HG02885 (cell line): ENCODE measurements around the gene PDE8B.

Experiments used
- ATAC-seq: cut with Tn5 transposase; IDR thresholded peaks from one replicate; pipeline ENCODE4 v1.9.1; 2021; ENCODE audit warnings: mild to moderate bottlenecking; ENCODE audit not compliant: unreplicated experiment, poor library complexity

The PDE8B gene

DNA sequence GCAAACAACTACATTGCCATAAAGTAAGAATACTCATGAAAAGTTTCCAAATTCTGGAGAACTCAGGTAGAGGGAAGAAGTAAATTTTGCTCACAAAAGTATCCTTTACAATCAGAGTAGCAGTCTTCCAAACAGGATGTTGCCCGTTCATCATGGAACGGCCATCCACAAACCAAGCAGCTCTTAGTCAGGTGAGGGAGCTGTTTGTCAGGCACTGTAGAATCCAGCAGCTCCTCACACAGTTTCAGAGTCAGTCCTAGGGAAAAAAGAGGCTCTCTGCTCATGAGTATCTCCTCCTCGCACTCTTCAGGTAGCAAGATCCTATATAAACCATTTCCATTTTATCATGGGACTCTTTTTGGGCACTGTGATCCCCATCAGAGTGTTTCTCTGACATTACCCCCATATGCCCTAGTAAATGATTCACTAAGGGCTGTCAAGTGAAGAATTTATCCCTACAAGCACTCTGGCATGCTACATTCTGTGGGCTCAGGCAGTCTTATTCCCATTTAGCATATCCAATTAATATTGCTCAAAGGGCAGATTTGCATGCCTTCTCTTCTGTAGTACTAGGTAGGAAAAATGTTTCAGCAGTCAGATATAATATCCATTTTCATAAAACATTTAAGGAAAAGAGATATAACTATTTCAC is 183.7 kb downstream of the PDE8B start:
- no peak for ATAC-seq

DNA sequence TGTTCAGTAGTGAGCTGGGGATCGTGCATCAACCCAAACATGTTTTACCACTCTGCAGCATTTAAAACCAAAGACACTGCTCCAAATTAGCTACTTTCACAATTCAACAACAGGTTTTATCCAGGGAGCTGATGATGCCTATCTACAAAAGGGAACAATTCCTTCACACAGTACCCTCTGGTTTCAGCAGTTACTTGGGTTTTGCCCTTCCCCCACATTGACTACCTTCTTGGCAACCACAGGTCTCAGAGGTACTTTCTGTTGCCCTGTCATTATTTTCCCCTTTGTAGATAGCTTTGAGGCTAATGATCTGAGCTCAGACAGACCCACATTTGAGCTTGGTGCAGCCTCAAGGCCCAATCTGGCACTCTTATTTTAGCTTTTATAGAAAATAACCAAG is 185.5 kb downstream of the PDE8B start:
- ATAC-seq, result no peak

DNA sequence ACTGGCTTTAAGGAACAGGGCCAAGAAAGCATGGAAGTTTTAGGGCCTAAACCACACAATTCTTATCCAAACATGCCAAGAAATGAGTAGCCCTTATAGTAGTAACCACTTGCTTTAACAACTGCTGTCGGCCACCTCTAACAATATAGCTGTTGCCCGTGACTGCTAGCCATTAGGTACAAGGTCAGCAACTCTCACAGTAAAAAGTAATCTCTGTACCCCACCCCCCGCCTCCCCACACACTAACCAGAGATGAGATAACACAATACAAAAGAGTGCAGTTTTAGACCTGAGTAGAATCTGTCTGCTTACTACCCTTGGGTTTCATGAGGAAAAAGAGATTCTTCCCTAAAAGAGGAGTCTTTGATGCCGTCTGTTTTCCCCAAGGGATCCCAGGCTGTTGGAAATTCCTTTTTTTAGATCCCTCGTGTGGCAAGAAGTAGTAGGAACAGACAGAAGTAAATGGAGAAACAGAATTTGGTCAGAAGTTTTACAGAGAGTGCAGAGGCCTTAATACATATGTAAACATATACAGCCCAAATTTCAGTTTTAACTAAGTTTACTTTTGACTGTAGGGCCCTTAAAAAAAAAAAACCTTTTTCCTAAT is 187.3 kb downstream of the PDE8B start:
- ATAC-seq, result no peak

DNA sequence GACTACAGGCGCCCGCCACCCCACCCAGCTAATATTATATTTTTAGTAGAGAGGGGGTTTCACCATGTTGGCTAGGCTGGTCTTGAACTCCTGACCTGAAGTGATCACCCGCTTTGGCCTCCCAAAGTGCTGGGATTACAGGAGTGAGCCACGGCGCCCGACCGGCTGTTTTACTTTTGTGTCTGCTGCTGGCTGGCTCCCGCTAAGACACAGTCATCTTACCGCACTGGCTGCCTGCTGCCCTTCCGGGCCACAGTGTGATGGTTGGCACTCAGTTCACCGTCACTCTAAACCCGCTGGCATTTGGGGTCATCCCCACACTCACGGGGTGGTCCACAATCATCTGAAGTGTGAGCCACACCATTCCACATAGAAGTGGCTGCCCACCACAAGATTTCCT is 188.0 kb downstream of the PDE8B start:
- ATAC-seq, result no peak

GRCh38 chr5:77398896-77399295 is 188.4 kb downstream of the PDE8B start:
- ATAC-seq, result no peak

DNA sequence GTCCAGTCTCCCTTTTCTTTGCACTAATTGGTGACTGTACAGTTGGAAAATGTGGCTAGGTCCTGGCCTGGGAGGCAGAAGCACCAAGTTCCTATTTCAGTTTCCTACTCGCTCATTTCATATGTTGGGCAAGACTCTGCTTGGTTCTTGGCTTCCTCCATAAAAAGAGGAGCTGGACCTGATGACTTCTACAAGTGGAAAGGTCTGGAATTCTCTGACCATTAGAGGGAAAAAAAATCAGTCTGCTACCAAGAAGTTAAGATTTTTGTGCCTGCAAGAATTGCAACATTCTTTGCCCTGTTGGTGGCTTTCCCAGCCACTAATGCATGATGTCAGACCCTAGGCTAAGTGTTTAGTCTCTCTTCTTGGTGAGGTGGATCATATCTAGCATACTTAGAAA is 190.2 kb downstream of the PDE8B start:
- no peak for ATAC-seq

- ATAC-seq, result no peak
Measured at GRCh38 chr5:77402796-77403195, 192.3 kb downstream of the PDE8B start.

GRCh38 chr5:77407152-77407551 is 196.7 kb downstream of the PDE8B start:
- no peak for ATAC-seq

DNA sequence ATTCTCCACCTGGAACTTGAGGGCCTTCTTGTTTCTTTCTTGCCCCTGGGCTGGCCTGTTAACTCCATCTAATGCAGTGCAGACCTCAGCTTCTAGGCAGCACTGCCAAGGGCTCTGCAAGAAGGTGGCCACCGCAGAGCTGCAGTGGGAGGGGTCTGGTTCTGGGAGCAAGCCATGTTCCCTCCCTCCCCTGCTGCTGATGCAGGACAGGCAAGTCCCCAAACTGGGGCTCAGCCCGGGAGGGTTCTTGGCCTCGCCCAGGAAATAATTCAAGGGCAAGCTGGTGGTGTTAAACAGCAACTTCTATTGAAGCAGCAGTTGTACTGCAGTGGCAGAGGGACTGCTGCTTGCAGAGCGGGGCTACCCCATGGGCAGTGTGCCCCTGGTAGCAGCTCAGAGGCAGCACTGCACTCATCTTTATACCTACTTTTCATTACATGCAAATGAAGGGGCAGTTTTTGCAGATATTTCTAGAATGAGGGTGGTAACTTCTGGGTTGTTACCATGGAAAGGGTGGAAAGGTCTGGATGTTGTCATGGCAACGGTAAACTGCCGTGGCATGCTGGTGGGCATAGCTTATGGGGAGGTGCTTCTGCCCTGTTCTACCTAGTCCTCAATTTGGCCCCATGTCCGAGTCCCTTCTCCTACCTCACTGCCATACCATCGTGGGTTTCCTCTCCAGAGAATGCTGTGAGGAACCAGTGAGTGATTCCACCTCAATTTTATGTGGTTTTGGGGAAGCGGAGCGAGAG is 199.6 kb downstream of the PDE8B start:
- no peak for ATAC-seq

GRCh38 chr5:77413049-77413448 is 202.6 kb downstream of the PDE8B start:
- ATAC-seq, result no peak

GRCh38 chr5:77418162-77418561 is 207.7 kb downstream of the PDE8B start:
- ATAC-seq, result no peak

DNA sequence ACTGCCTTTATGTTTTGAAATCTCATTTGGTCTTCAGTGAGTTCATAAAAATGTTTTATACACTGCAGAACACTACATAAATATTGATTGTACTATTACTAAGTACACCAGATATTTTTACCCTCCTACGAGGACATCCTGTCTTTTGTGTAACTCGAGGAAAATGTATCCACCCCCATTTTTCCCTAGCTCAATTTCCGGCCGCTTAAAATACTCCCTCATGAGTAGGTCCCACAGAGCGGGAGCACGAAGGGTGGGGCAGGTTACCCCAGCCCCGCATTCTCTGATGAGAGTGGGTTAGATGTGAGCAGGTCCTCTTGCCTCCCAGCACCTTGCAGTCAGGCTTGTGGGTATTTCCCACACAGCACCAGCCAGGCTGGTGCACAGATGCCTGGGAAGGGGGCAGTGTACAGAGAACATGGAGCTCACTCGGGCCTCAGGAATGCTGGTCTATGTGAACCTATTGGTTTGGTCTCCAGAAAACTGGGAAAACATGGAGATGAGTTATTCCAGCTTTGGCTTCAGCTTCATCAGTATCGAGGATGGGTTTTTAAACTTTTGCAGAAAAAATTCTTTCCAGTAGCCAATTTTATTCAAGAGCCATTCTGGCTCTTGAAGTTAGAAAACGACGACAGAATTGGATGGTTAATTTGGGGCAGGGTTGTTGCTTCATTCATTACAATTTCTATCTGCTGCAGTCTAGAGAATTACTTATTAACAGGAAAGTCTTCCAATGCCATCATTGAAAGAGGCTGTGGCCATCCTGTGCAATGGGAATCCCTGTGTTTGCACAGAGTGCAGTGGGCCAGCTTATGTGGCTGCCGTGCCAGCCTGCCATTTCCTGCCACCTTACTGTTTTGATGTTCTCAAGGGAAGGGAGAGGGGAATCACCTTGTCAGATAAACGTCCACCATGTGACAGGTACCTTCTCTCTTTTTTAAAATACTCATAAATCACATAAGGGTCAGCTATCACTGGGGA is 208.4 kb downstream of the PDE8B start:
- no peak for ATAC-seq

GRCh38 chr5:77419644-77420582 is 209.4 kb downstream of the PDE8B start:
- no peak for ATAC-seq

- ATAC-seq, result no peak
Measured at GRCh38 chr5:77420940-77421339, 210.5 kb downstream of the PDE8B start.

DNA sequence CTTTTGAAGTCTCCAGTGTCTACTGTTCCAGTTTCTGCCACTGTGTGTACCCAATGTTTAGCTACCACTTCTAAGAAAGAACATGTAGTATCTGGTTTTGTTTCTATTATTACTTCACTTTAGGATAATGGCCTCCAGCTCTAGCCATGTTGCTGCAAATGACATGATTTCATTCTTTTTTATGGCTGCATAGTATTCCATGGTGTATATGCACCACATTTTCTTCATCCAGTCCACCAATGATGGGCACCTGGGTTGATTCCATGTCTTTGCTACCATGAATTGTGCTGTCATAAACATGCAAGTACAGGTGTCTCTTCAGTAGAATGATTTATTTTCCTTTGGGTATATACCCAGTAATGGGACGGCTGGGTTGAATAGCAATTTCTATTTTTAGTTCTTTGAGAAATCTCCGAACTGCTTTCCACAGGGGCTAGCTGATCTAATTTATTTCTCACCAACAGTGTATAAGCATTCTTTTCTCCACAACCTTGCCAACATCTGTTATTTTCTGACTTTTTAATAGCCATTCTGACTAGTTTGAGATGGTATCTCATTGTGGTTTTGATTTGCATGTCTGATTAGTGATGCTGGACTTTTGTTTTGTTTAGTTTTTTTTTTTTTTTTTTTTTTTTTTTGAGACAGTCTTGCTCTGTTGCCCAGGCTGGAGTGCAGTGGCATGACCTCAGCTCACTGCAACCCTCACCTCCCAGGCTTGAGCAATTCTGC is 212.7 kb downstream of the PDE8B start:
- ATAC-seq, result no peak

DNA sequence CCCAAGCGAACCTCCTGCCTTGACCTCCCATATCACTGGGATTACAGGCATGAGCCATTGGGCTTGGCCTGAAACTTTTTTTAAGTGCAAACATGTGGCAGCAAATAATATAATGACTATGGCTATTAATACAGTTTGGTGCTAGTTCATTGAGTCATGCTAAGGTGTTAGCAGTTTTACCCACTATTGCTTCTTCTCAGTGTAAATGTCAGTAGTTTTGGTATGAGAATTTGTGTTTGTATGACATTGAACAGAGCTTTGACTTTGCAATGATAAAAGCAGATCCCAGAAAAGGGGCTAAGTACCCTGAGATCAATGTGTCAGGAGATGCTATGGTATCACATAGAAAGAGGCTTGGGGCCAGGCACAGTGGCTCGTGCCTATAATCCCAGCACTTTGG is 214.4 kb downstream of the PDE8B start:
- ATAC-seq, result no peak

DNA sequence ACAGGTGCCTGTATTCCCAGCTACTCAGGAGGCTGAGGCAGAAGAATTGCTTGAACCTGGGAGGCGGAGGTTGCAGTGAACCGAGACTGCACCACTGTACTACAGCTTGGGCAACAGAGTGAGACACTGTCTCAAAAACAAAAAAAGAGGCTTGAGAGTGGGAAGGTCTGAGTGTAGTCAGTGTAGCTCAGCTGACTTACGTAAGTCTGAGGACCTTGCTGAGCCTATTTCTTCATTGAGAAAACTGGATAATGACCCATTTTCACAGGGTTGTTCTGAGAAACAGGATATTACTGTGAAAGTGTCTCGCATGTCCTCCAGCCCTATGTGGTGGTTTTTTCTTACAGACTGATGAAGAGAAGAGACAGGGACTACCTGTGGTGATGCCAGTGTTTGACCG is 214.9 kb downstream of the PDE8B start:
- ATAC-seq, result no peak

DNA sequence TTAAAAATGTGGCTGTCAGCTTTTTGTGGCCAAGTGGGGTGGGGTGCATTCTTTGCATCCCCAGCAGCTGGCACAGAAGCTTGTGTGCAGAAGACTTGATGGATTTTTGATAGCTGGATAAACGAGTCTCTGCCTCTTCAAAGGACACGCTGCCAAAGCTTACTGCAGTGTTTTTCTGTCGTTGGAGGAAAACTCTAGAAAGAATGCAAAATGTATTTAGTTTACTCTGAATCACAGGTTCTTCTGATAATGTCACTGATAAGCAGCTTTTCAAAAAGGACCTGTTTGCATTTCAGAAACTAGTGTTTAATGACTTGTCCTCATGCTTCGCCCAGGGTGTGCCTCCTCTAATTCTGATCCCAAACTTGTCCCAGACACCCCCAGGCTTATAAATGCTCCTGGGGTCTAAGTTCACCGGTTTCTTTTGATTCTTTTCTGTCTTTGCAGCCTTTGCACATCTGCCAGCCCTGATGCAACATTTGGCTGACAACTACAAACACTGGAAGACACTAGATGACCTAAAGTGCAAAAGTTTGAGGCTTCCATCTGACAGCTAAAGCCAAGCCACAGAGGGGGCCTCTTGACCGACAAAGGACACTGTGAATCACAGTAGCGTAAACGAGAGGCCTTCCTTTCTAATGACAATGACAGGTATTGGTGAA is 215.6 kb downstream of the PDE8B start:
- no peak for ATAC-seq
